Measurements from ENCODE around the gene APBB1IP.

APBB1IP gene

GRCh38 chr10:26468291-26468690, 30.1 kb downstream of the APBB1IP start:
- H3K36me3 ChIP-seq (ENCODE audit: insufficient read depth, low read length) = no peaks in the 10 kb centered on the region
- H3K79me2 ChIP-seq (ENCODE audit: insufficient read depth, low read length) = no peaks in the 10 kb centered on the region; the same call in 1 of the 2 replicates
- TF ChIP-seq CTCF (conservative IDR thresholded peaks at IDR 0.05; ENCODE audit: low read length) (no peak), EZH2phosphoT487 (IDR thresholded peaks at IDR 0.05; ENCODE audit: borderline replicate concordance) (no peak)
- H2AFZ ChIP-seq (ENCODE audit: low read length) = no peak overlapping the region
- no peak overlapping the region for H3K4me3 ChIP-seq (ENCODE audit: low read length, poor library complexity, severe bottlenecking)
- no peaks in the 10 kb centered on the region for H3K4me1 ChIP-seq (ENCODE audit: insufficient read depth, low read length, poor library complexity, severe bottlenecking)
- no peaks in the 10 kb centered on the region for H3K9me3 ChIP-seq (ENCODE audit: insufficient read depth, low read depth, low read length)
- H3K9me2 ChIP-seq (replicated peaks; ENCODE audit: low read depth, low read length) = no peaks in the 10 kb centered on the region
- no peaks in the 10 kb centered on the region for H4K20me1 ChIP-seq (ENCODE audit: insufficient read depth, low read length, poor library complexity, severe bottlenecking)
- H3F3A ChIP-seq (ENCODE audit: low read depth) = no peaks in the 10 kb centered on the region
- H3K4me2 ChIP-seq (ENCODE audit: low read depth, low read length, poor library complexity, severe bottlenecking) = no peak overlapping the region
- H3K27me3 ChIP-seq (ENCODE audit: insufficient read depth, low read length, poor library complexity, severe bottlenecking) = no peaks in the 10 kb centered on the region
- no peak overlapping the region for H3K9ac ChIP-seq (ENCODE audit: low read depth, low read length, poor library complexity, severe bottlenecking)

- Histone ChIP-seq H3K79me2 (ENCODE audit: insufficient read depth, low read length) (no peaks in the 10 kb centered on the region; the same call in 1 of the 2 replicates), H3K4me1 (ENCODE audit: insufficient read depth, low read length, poor library complexity, severe bottlenecking) (no peaks in the 10 kb centered on the region), H3K9ac (ENCODE audit: low read depth, low read length, poor library complexity, severe bottlenecking) (no peak overlapping the region), H3F3A (ENCODE audit: low read depth) (no peaks in the 10 kb centered on the region), H3K27me3 (ENCODE audit: insufficient read depth, low read length, poor library complexity, severe bottlenecking) (no peaks in the 10 kb centered on the region), H3K9me2 (replicated peaks; ENCODE audit: low read depth, low read length) (no peaks in the 10 kb centered on the region), H2AFZ (ENCODE audit: low read length) (no peak overlapping the region), H3K36me3 (ENCODE audit: insufficient read depth, low read length) (no peaks in the 10 kb centered on the region), H3K4me2 (ENCODE audit: low read depth, low read length, poor library complexity, severe bottlenecking) (no peak overlapping the region), H3K9me3 (ENCODE audit: insufficient read depth, low read depth, low read length) (no peaks in the 10 kb centered on the region), H4K20me1 (ENCODE audit: insufficient read depth, low read length, poor library complexity, severe bottlenecking) (no peaks in the 10 kb centered on the region), H3K4me3 (ENCODE audit: low read length, poor library complexity, severe bottlenecking) (no peak overlapping the region)
- TF ChIP-seq EZH2phosphoT487 (IDR thresholded peaks at IDR 0.05; ENCODE audit: borderline replicate concordance) = no peak
- TF ChIP-seq CTCF (conservative IDR thresholded peaks at IDR 0.05; ENCODE audit: low read length) = no peak
Observed at GRCh38 chr10:26468700-26469099, 30.6 kb downstream of the APBB1IP start.

GRCh38 chr10:26472492-26472778, 34.3 kb downstream of the APBB1IP start:
- Histone ChIP-seq H3K4me2 (ENCODE audit: low read depth, low read length, poor library complexity, severe bottlenecking) (no peak overlapping the region), H3K79me2 (ENCODE audit: insufficient read depth, low read length) (no peaks in the 10 kb centered on the region), H3F3A (ENCODE audit: low read depth) (no peaks in the 10 kb centered on the region)

More at GRCh38 chr10:26472492-26472778, 34.3 kb downstream of the APBB1IP start:
- Histone ChIP-seq H3K9ac (ENCODE audit: low read depth, low read length, poor library complexity, severe bottlenecking) (no peak overlapping the region), H3K27me3 (ENCODE audit: insufficient read depth, low read length, poor library complexity, severe bottlenecking) (no peaks in the 10 kb centered on the region), H4K20me1 (ENCODE audit: insufficient read depth, low read length, poor library complexity, severe bottlenecking) (no peaks in the 10 kb centered on the region), H3K9me2 (replicated peaks; ENCODE audit: low read depth, low read length) (no peaks in the 10 kb centered on the region), H3K36me3 (ENCODE audit: insufficient read depth, low read length) (no peaks in the 10 kb centered on the region), H2AFZ (ENCODE audit: low read length) (no peak overlapping the region), H3K4me3 (ENCODE audit: low read length, poor library complexity, severe bottlenecking) (no peak overlapping the region), H3K9me3 (ENCODE audit: insufficient read depth, low read depth, low read length) (no peaks in the 10 kb centered on the region), H3K4me1 (ENCODE audit: insufficient read depth, low read length, poor library complexity, severe bottlenecking) (no peaks in the 10 kb centered on the region)
- no peak for TF ChIP-seq EZH2phosphoT487 (IDR thresholded peaks at IDR 0.05; ENCODE audit: borderline replicate concordance)
- TF ChIP-seq CTCF (conservative IDR thresholded peaks at IDR 0.05; ENCODE audit: low read length) = no peak

Measured in Loucy (cell line).